Liver (tissue), 9 donors: ENCODE measurements around the gene RNF8. TPM values are rescaled to one million over a fixed set of nuclear protein-coding genes. Genes with fewer than 3 reads are reported as not detected.

Experiments used
- DNase-seq: peaks from one replicate; pipeline ENCODE4 v3.0.0-alpha.2; 2017; ENCODE audit warnings: low spot score
- H3K27ac ChIP-seq, 2 donors: one replicate each; pipeline ENCODE4 v1.7.0; 2013; ENCODE audit warnings: inconsistent platforms in 2 of 2, low read length in 2 of 2, control low read depth in 1 of 2, low read depth in 1 of 2, mild to moderate bottlenecking in 1 of 2
- H3K27me3 ChIP-seq, 4 donors: one replicate each; pipeline versions ENCODE4 v1.6.1 to v1.7.0; 2013; ENCODE audit warnings: low read length in 3 of 4, inconsistent platforms in 1 of 4, mild to moderate bottlenecking in 1 of 4, moderate library complexity in 1 of 4; ENCODE audit not compliant: control insufficient read depth in 4 of 4, insufficient read depth in 4 of 4
- H3K36me3 ChIP-seq, 4 donors: one replicate each; pipeline versions ENCODE4 v1.6.1 to v1.7.0; 2013; ENCODE audit warnings: low read length in 3 of 4, mild to moderate bottlenecking in 3 of 4, low read depth in 1 of 4, moderate library complexity in 1 of 4; ENCODE audit not compliant: control insufficient read depth in 4 of 4, insufficient read depth in 3 of 4
- H3K4me1 ChIP-seq, 4 donors: one replicate each; pipeline versions ENCODE4 v1.6.1 to v1.7.0; 2013; ENCODE audit warnings: low read length in 3 of 4, mild to moderate bottlenecking in 3 of 4, moderate library complexity in 1 of 4; ENCODE audit not compliant: control insufficient read depth in 4 of 4, insufficient read depth in 4 of 4
- H3K4me3 ChIP-seq, 3 donors: one replicate each; pipeline versions ENCODE4 v1.6.1 to v1.7.0; 2013; ENCODE audit warnings: low read length in 3 of 3, control low read depth in 1 of 3, low read depth in 1 of 3, mild to moderate bottlenecking in 1 of 3
- H3K9ac ChIP-seq, 2 donors: one replicate each; pipeline ENCODE4 v1.7.0; 2013; ENCODE audit warnings: low read length in 2 of 2, mild to moderate bottlenecking in 2 of 2, moderate library complexity in 2 of 2, control low read depth in 1 of 2, low read depth in 1 of 2
- H3K9me3 ChIP-seq, 4 donors: one replicate each; pipeline versions ENCODE4 v1.6.1 to v1.7.0; 2013; ENCODE audit warnings: low read length in 3 of 4; ENCODE audit not compliant: control insufficient read depth in 4 of 4
- ATF3 ChIP-seq: IDR thresholded peaks from 2 replicates; pipeline ENCODE4 v1.6.1; 2016; ENCODE audit warnings: antibody characterized with exemption
- CTCF ChIP-seq: fragments of 150-350 bp; IDR thresholded peaks from 2 replicates; pipeline ENCODE4 v1.5.1; 2017; ENCODE audit warnings: improper control_type of control experiment, low read depth, low read length; ENCODE audit not compliant: missing input control
- EGR1 ChIP-seq, 2 donors: IDR thresholded peaks; 2 replicates each; pipeline ENCODE4 v1.6.1; 2016 to 2018; ENCODE audit warnings: antibody characterized with exemption in 2 of 2, low read depth in 2 of 2
- FOXA1 ChIP-seq: IDR thresholded peaks from 2 replicates; pipeline ENCODE4 v1.6.1; 2016; ENCODE audit warnings: antibody characterized with exemption
- FOXA2 ChIP-seq: IDR thresholded peaks from 2 replicates; pipeline ENCODE4 v1.6.1; 2016; ENCODE audit warnings: antibody characterized with exemption
- GABPA ChIP-seq, 2 donors: IDR thresholded peaks in 1 of 2; conservative IDR thresholded peaks in 1 of 2; 2 replicates each; pipeline ENCODE4 v1.6.1; 2016; ENCODE audit warnings: antibody characterized with exemption in 2 of 2, mild to moderate bottlenecking in 1 of 2, moderate library complexity in 1 of 2
- HNF4A ChIP-seq, 2 donors: conservative IDR thresholded peaks; 2 replicates each; pipeline ENCODE4 v1.6.1; 2016; ENCODE audit warnings: antibody characterized with exemption in 2 of 2, mild to moderate bottlenecking in 2 of 2
- JUND ChIP-seq, 2 donors: IDR thresholded peaks; 2 replicates each; pipeline ENCODE4 v1.6.1; 2016; ENCODE audit warnings: antibody characterized with exemption in 2 of 2
- MAX ChIP-seq: IDR thresholded peaks from 2 replicates; pipeline ENCODE4 v1.6.1; 2016; ENCODE audit warnings: antibody characterized with exemption
- NR2F2 ChIP-seq: IDR thresholded peaks from 2 replicates; pipeline ENCODE4 v1.6.1; 2016; ENCODE audit warnings: antibody characterized with exemption
- RAD21 ChIP-seq, 2 donors: IDR thresholded peaks; 2 replicates each; pipeline ENCODE4 v1.6.1; 2016; ENCODE audit warnings: antibody characterized with exemption in 2 of 2, mild to moderate bottlenecking in 2 of 2
- REST ChIP-seq: IDR thresholded peaks from 2 replicates; pipeline ENCODE4 v1.6.1; 2016; ENCODE audit warnings: antibody characterized with exemption, mild to moderate bottlenecking
- RXRA ChIP-seq, 2 donors: IDR thresholded peaks; 2 replicates each; pipeline ENCODE4 v1.6.1; 2017 to 2018; ENCODE audit warnings: antibody characterized with exemption in 2 of 2, mild to moderate bottlenecking in 1 of 2
- SP1 ChIP-seq: IDR thresholded peaks from 2 replicates; pipeline ENCODE4 v1.6.1; 2018; ENCODE audit warnings: antibody characterized with exemption, mild to moderate bottlenecking
- TAF1 ChIP-seq: conservative IDR thresholded peaks from 2 replicates; pipeline ENCODE4 v1.6.1; 2016; ENCODE audit warnings: antibody characterized with exemption, mild to moderate bottlenecking
- YY1 ChIP-seq: IDR thresholded peaks from 2 replicates; pipeline ENCODE4 v1.6.1; 2016; ENCODE audit warnings: antibody characterized with exemption, mild to moderate bottlenecking
- ZBTB33 ChIP-seq: IDR thresholded peaks from 2 replicates; pipeline ENCODE4 v1.6.1; 2016; ENCODE audit warnings: antibody characterized with exemption
- WGBS: extraction: QIAGEN DNeasy Blood & Tissue Kit; methylation state at CpG from one replicate; pipeline ENCODE4 v1.1.7; 2013; 5-methylcytosine and 5-hydroxymethylcytosine counted together
- polyA plus RNA-seq, 2 donors: library from polyadenylated mRNA; stranded (reverse) in 1 of 2; unstranded in 1 of 2; fragments of 200-250 nt in 1 of 2; fragments of >200 nt in 1 of 2; fragmentation: Nextera tagmentation in 1 of 2; extraction: Ambion mirVana in 1 of 2; gene quantifications; one replicate each; pipeline versions ENCODE4 v1.2.1 to v1.2.3, GENCODE V29; 2013 to 2015
- total RNA-seq, 2 donors: library from RNA; depleted of rRNA; stranded (reverse); fragments of >200 nt; gene quantifications; one replicate each; pipeline ENCODE4 v1.2.3, GENCODE V29; 2014
- donor health status: healthy.
- donor health status: healthy.
- donor health status: healthy.
- donor health status: healthy.
- donor health status: healthy.

Gene RNF8
- total and polyA plus RNA-seq, 4 donors = 6.1 to 9.9 (median 7.5) TPM

- Histone ChIP-seq H3K36me3 (no peaks in the 10 kb centered on the region), H3K9me3 (no peaks in the 10 kb centered on the region), H3K4me3 (no peak overlapping the region), H3K27me3 (no peaks in the 10 kb centered on the region), H3K27ac (no peak overlapping the region), H3K9ac (no peak overlapping the region), H3K4me1 (no peaks in the 10 kb centered on the region)
- WGBS = 80% methylated on average over 2 of the region's 2 CpGs
- no peak for TF ChIP-seq FOXA1
- TF ChIP-seq HNF4A (conservative IDR thresholded peaks at IDR 0.05) = no peak
- no peak for TF ChIP-seq JUND (IDR thresholded peaks at IDR 0.05)
- no peak for TF ChIP-seq NR2F2
- no peak for TF ChIP-seq SP1
- no peak for TF ChIP-seq EGR1 (IDR thresholded peaks at IDR 0.05; ENCODE audit: low read depth in 2 of 2)
- no peak for TF ChIP-seq RXRA (IDR thresholded peaks at IDR 0.05)
- TF ChIP-seq CTCF = no peak
- no peak for TF ChIP-seq GABPA (IDR thresholded peaks at IDR 0.05 in 1 of 2, conservative IDR thresholded peaks at IDR 0.05 in 1 of 2)
- TF ChIP-seq TAF1 = no peak
- DNase-seq = no peak
Observed at GRCh38 chr6:37417393-37417792, 63.6 kb downstream of the RNF8 start.

GRCh38 chr6:37418722-37419121 is 64.9 kb downstream of the RNF8 start:
- Histone ChIP-seq H3K9me3 (no peaks in the 10 kb centered on the region), H3K27ac (no peak overlapping the region), H3K4me1 (no peaks in the 10 kb centered on the region), H3K4me3 (no peak overlapping the region), H3K9ac (no peak overlapping the region), H3K36me3 (no peaks in the 10 kb centered on the region), H3K27me3 (no peaks in the 10 kb centered on the region)
- no peak for DNase-seq
- 64% methylated on average over 5 of the region's 5 CpGs for WGBS
- TF ChIP-seq JUND (IDR thresholded peaks at IDR 0.05) = no peak
- no peak for TF ChIP-seq FOXA2
- TF ChIP-seq MAX = no peak
- no peak for TF ChIP-seq EGR1 (IDR thresholded peaks at IDR 0.05; ENCODE audit: low read depth in 2 of 2)
- TF ChIP-seq YY1 = no peak

- Histone ChIP-seq H3K4me1 (no peaks in the 10 kb centered on the region), H3K36me3 (no peaks in the 10 kb centered on the region), H3K27me3 (no peaks in the 10 kb centered on the region), H3K4me3 (no peak overlapping the region), H3K9me3 (no peaks in the 10 kb centered on the region), H3K9ac (no peak overlapping the region), H3K27ac (no peak overlapping the region)
- WGBS = 80% methylated on average over 4 of the region's 4 CpGs
- DNase-seq = no peak
- TF ChIP-seq YY1 (no peak), FOXA2 (no peak), TAF1 (no peak), RAD21 (IDR thresholded peaks at IDR 0.05) (no peak), ZBTB33 (no peak), REST (no peak), FOXA1 (no peak), NR2F2 (no peak), SP1 (no peak), JUND (IDR thresholded peaks at IDR 0.05) (no peak), ATF3 (no peak), HNF4A (conservative IDR thresholded peaks at IDR 0.05) (no peak)
Observed at GRCh38 chr6:37426058-37426944, 72.5 kb downstream of the RNF8 start.
